SK-N-MC (cell line): ENCODE results near the gene HOXB9.
A peak's percentile ranks its signal among the peaks of the same experiment; 100 is the strongest.

Source experiments
- DNase-seq: peaks from one replicate; pipeline ENCODE4 v3.0.0-alpha.2; 2011; ENCODE audit warnings: low read depth, low spot score
- H3K27ac ChIP-seq: fragments of 200-600 bp; sonication (generic); 2 replicates; pipeline ENCODE4 v1.5.1; 2016; ENCODE audit warnings: mixed run types
- H3K36me3 ChIP-seq: fragments of 200-600 bp; sonication (generic); 2 replicates; pipeline ENCODE4 v1.6.1; 2017; ENCODE audit warnings: antibody characterized with exemption, low read length, mixed read lengths; ENCODE audit not compliant: insufficient read depth
- H3K4me3 ChIP-seq: fragments of 200-600 bp; sonication (generic); 2 replicates; pipeline ENCODE4 v1.5.1; 2016
- H3K9ac ChIP-seq: fragments of 200-600 bp; sonication (generic); 2 replicates; pipeline ENCODE4 v1.8.0; 2017; ENCODE audit warnings: mixed run types, mixed read lengths; ENCODE audit not compliant: insufficient read length
- H3K9me3 ChIP-seq: fragments of 200-600 bp; sonication (generic); 2 replicates; pipeline ENCODE4 v1.6.1; 2017; ENCODE audit warnings: low read depth, mild to moderate bottlenecking, antibody characterized with exemption, low read length, moderate library complexity, mixed read lengths
- EZH2 ChIP-seq: fragments of 200-600 bp; sonication (generic); IDR thresholded peaks from one replicate; pipeline ENCODE4 v1.6.1; 2017; ENCODE audit warnings: antibody characterized with exemption
- FOXP2 ChIP-seq: optimal IDR thresholded peaks from 2 replicates; pipeline ENCODE3; 2011; ENCODE audit warnings: mild to moderate bottlenecking, moderate library complexity; ENCODE audit not compliant: insufficient read depth; ENCODE audit errors: extremely low read length, control extremely low read depth
- POLR2AphosphoS5 ChIP-seq: IDR thresholded peaks from 2 replicates; pipeline ENCODE4 v1.6.1; 2012; ENCODE audit warnings: mild to moderate bottlenecking, low read depth, low read length, borderline replicate concordance

HOXB9 gene

DNA sequence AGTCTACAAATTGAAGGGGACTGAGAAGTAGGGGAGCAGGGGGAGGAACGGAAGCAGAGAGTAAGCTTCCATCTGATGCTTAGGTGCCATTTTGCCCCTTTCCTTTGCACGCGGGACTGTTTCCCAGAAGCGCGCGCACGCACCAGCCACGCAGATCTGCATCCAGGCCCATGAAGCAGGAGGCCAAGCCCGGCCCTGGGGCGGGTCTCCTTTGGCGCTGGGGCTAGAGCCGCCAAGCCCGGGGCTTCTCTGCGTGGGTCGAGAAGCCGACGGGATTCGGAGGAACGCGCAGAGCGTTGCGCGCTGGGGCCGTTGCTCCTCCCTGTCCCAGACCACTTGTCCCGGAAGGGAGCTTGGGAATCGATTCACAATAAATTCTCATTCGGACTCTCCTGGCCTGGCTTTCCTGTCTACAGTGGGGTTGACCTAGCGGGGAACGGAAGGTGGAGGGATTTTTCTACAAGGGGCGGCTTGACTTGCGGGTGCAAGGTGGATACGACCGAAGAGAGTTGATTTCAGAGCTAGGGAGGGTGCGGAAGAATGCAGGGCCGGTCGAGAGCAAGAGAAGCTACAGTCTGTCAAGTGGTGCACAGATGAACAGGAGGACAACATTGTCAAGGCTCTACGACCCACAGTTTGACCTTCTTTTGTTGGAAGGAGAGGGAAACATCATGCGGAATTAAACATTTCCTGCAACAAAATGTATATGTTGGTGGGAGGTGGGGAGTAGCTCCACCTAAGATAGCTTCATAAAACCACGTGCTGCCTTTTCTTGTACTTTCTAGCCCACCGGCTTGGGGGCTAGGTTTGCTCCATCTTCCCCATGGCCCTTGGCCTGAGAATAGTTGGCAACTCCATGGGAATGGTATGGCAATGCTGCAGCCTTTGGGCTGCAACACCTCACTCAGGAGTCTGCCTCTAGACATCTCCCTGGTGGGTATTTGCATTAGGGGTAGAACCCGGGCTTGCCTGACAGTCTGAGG lies 4.5 kb downstream of the HOXB9 start:
- H3K4me3 ChIP-seq: no peak overlapping the region
- no peak for TF ChIP-seq EZH2
- no peak for TF ChIP-seq FOXP2
- no peak for TF ChIP-seq POLR2AphosphoS5
- H3K9me3 ChIP-seq: no peaks in the 10 kb centered on the region
- no peak overlapping the region for H3K9ac ChIP-seq
- H3K27ac ChIP-seq: no peak overlapping the region
- no peak for DNase-seq
- H3K36me3 ChIP-seq: no peaks in the 10 kb centered on the region

DNA sequence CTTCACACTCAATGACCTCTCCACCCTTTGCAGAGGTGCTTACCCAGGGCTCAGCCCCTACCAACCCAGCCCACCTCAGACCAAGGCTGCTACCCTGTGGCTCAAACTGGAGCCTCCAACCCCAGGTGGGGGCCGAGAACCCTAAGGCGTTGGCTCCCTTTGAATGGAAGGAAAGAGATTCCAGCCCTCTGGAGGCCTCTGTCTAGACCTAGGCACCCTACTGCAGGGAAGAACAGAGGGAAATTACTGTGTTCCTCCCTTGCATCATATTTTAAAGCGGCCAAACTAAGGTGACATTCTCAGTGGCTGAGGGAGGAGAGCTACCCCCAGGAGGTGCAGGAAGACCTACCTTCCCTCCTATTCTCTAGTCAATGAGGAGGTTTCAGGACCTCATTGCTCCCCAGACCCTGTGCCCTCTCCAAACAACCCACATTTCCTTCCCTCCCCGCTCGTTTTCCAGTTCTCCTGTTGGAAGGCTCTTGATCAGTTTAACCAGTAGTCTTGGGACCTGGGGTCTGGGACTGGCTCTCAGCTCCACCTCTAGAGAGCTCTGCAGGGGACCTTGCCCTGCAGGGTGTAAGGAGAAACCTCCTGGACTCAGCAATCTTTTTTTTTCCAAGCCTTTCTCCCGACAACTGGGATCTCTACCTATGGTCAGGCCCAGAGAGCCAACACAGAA lies 5.6 kb downstream of the HOXB9 start:
- Histone ChIP-seq H3K36me3 (no peaks in the 10 kb centered on the region), H3K4me3 (no peak overlapping the region), H3K9me3 (no peaks in the 10 kb centered on the region), H3K27ac (no peak overlapping the region), H3K9ac (no peak overlapping the region)
- TF ChIP-seq FOXP2: no peak
- no peak for TF ChIP-seq POLR2AphosphoS5
- no peak for TF ChIP-seq EZH2
- no peak for DNase-seq

DNA sequence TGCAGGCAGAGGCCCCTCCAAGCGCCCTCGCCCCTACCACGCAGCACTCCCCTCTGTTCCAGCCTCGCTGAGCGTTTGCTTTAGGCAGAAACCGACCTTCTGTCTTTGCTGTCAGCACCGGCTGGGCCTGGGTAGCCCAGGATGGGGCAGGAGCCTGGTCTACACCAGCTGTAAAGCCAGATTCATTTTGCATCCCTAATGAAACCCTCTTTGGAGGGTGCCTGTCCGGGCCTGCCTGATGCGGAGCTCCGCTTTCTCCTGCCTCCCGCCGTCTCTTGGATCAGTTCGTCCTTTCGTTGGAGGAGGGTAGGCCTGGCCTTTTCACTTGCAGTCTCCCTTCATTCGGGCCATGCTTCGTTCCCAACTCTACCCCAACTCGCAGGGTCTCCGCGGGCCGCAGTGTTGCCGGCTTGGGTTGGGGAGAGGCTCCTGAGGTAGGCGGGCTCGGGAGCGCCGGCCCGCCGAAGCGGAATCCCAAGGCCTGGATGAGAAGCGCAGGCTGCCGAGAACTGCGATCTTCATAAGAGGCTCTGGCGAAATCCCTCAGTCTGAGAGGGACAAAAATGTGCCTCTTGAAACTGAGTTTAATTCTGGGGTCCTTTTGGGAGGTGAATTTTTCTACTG lies 6.2 kb downstream of the HOXB9 start:
- no peak overlapping the region for H3K27ac ChIP-seq
- H3K9ac ChIP-seq: no peak overlapping the region
- DNase-seq: no peak
- no peak for TF ChIP-seq FOXP2
- no peak for TF ChIP-seq POLR2AphosphoS5
- TF ChIP-seq EZH2: no peak
- no peaks in the 10 kb centered on the region for H3K9me3 ChIP-seq
- H3K36me3 ChIP-seq: no peaks in the 10 kb centered on the region
- no peak overlapping the region for H3K4me3 ChIP-seq

DNA sequence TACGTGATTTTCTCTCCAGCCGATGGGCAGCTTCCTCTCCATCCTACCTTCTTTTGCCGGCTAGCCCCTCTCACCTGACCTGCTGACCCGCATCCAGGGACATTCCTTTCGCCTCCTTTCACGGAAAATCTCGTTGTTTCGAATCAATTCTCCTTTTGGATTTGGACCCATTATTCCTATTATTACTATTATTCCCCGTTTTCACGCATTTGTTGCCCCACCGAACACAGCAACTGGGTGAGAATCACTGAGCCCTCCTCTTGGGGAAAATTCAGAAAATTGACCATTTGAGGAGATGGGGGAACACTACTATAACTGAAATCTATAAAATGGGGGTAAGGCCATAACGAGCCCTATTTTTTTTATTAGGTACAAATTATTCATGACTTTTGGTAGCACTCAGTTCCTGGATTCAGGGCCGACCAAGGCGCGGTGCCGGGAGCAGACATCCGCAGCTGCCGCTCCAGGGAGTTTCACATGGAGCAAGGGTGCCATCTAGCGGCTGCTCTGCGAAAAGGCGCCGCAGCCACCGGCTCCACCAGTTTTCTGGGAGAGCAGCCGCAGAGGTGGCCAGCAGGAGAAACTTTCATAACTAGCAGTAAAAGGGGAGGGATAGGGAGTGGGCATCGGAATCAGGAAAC lies 7.8 kb downstream of the HOXB9 start:
- no peak for DNase-seq
- H3K9me3 ChIP-seq: no peaks in the 10 kb centered on the region
- H3K27ac ChIP-seq: no peak overlapping the region
- no peaks in the 10 kb centered on the region for H3K36me3 ChIP-seq
- H3K4me3 ChIP-seq: peak overlapping the region; percentile 39
- H3K9ac ChIP-seq: no peak overlapping the region
- TF ChIP-seq EZH2 (no peak), POLR2AphosphoS5 (no peak), FOXP2 (no peak)

DNA sequence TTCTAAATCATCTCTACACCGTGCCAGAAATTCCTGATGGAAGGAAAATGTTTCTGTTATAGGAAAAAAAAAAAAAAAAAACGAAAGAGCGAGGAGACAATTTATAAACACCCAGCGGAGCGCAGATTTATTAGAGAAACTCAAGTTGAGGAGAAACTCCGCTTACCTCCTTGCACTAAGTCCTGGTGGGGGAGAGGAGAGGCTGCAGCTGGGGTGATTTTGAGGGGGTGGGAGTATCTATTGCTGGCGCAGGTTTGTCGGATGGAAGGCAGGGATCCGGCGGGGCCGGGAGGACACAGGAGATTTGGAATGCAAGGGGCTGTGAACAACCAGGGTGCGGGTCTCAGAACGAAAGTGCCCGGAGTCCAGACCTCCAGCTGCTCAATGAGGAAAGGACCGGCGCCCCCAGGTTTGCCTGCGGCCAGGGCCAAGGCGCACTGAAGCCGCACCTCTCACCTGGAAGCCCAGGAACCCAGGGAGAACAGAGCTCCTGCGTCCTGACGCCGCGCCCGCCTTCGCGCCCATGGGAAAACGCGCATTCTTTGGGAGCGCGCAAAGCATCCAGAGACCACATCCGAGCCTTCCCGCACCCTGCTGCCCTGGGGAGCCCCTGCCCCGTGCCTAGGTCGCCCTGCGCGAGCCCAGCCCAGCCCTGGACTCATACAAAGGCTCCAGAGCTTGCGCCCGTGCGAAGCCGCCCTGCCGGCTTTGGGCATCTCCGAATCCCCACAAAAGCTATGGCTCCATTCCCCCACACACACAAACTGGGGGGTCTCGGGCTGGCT lies 8.5 kb downstream of the HOXB9 start:
- Histone ChIP-seq H3K9me3 (no peaks in the 10 kb centered on the region), H3K27ac (no peak overlapping the region), H3K4me3 (no peak overlapping the region), H3K36me3 (no peaks in the 10 kb centered on the region), H3K9ac (no peak overlapping the region)
- no peak for DNase-seq
- TF ChIP-seq EZH2 (no peak), FOXP2 (no peak), POLR2AphosphoS5 (no peak)

DNA sequence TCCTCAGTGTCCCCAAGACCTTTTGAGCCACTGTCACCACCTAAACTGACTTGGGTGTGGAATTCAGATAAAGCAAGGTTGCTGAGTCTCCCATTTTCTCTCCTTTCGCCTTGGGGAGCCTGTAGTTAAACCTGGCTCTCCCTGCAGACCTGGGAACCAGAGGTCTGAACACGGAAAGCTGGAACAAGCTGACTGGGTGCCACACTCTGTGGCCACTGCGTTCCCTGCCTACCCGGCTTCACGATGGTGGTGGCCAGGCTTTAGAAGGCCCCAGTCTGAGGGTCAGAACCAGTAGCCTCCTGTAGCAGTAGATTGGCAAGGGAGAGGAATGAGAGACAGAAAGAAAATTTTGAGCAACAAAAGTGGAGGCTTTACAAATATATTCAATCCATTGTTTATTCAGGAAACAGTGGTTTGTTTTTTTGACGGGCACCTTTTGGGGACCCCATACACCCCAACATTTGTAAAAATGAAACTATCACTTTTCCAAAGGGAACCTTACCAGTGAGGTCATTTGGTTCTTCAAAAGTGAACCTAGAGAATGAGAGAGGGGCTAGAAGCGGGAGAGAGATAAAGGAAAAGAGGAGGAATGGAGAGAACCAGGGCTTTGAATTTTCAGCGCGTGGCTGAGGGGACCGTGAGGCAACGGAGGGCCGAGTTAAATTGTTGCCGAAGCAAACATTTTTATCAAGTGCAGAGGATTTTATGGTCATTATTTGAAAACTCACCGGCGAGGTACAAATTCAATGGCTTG lies 9.3 kb downstream of the HOXB9 start:
- Histone ChIP-seq H3K4me3 (no peak overlapping the region), H3K9me3 (no peaks in the 10 kb centered on the region), H3K36me3 (no peaks in the 10 kb centered on the region), H3K9ac (no peak overlapping the region), H3K27ac (no peak overlapping the region)
- TF ChIP-seq POLR2AphosphoS5 (no peak), FOXP2 (no peak), EZH2 (no peak)
- no peak for DNase-seq
